GM12874 (cell line): ENCODE data around the gene ERICH6.

Source experiments
- CTCF ChIP-seq: IDR thresholded peaks from 2 replicates; pipeline ENCODE4 v1.5.1; 2011; ENCODE audit warnings: low read depth, mild to moderate bottlenecking, control low read depth, low read length, moderate library complexity; ENCODE audit not compliant: insufficient read depth

ERICH6 gene

GRCh38 chr3:150739877-150740645 is 36.3 kb upstream of the ERICH6 start:
- TF ChIP-seq CTCF: no peak

- no peak for TF ChIP-seq CTCF
These were observed 35.6 kb upstream of the ERICH6 start for GRCh38 chr3:150739200-150739863.

- no peak for TF ChIP-seq CTCF
These were observed 35.0 kb upstream of the ERICH6 start for GRCh38 chr3:150738688-150739087.

GRCh38 chr3:150737874-150738679 is 34.4 kb upstream of the ERICH6 start:
- no peak for TF ChIP-seq CTCF

- TF ChIP-seq CTCF: no peak
These were observed 33.4 kb upstream of the ERICH6 start for GRCh38 chr3:150736903-150737832.

GRCh38 chr3:150736316-150736719 is 32.6 kb upstream of the ERICH6 start:
- no peak for TF ChIP-seq CTCF
